GM12878 (cell line): ENCODE data around the gene MYO7B. TPM values are rescaled to one million over a fixed set of nuclear protein-coding genes. Genes with fewer than 3 reads are reported as not detected.

Experiments used
- ATAC-seq: fragments of 200-7000 bp; cut with Tn5 transposase; 3 replicates; pipeline ENCODE4 v1.9.1; 2020; ENCODE audit warnings: mild to moderate bottlenecking, moderate library complexity
- BruUV-seq: library from RNA; stranded (reverse); fragments of 400-500 nt; replicated peaks from 2 replicates; lab custom pipeline; 2021; lab: Mats Ljungman, UMichigan
- CTCF ChIA-PET: fragments of 300-600 bp; sonication (Branson Sonifier 250); formaldehyde crosslinking; extraction: SDS; loops from one replicate; lab custom pipeline; 2021; ENCODE audit warnings: inconsistent platforms; lab: Yijun Ruan, JAX
- POLR2A ChIA-PET: fragments of 350-600 bp; formaldehyde crosslinking; extraction: SDS; loops from one replicate; lab custom pipeline; 2021; ENCODE audit warnings: inconsistent platforms; lab: Charles Lee
- RAD21 ChIA-PET: fragments of 300-600 bp; sonication (Branson Sonifier 250); formaldehyde crosslinking; loops from one replicate; lab custom pipeline; 2023; ENCODE audit warnings: antibody characterized with exemption; ENCODE audit not compliant: unreplicated experiment; lab: Charles Lee
- SMC1A ChIA-PET: fragments of 300-600 bp; sonication (Branson Sonifier 250); formaldehyde crosslinking; loops from one replicate; lab custom pipeline; 2023; ENCODE audit not compliant: unreplicated experiment, uncharacterized antibody; lab: Charles Lee
- DNase-seq: peaks from one replicate; pipeline ENCODE4 v3.0.0-alpha.2; 2011; ENCODE audit warnings: low read depth, low spot score
- FAIRE-seq: peaks from 3 replicates; lab custom pipeline; 2011; peaks lifted over from hg19 to GRCh38; lab: Jason Lieb, UNC
- H2AFZ ChIP-seq: 2 replicates; pipeline ENCODE4 v1.6.0; 2011; ENCODE audit warnings: low read depth, low read length, control low read depth; ENCODE audit not compliant: control insufficient read depth
- H3K27ac ChIP-seq: 2 replicates; pipeline ENCODE4 v1.5.1; 2011; ENCODE audit warnings: control low read depth; ENCODE audit not compliant: control insufficient read depth, insufficient read depth
- H3K27me3 ChIP-seq, 2 experiments: replicated peaks in 1 of 2; 2 replicates each; pipeline versions ENCODE4 v1.6.0 to v1.6.1; 2011; ENCODE audit warnings: low read length in 1 of 2; ENCODE audit not compliant: control insufficient read depth in 2 of 2, insufficient read depth in 2 of 2
- H3K36me3 ChIP-seq, 2 experiments: 2 replicates each; pipeline ENCODE4 v1.5.1; 2011; ENCODE audit warnings: low read length in 1 of 2; ENCODE audit not compliant: control insufficient read depth in 2 of 2, insufficient read depth in 2 of 2
- H3K4me1 ChIP-seq: 2 replicates; pipeline ENCODE4 v1.6.1; 2011; ENCODE audit warnings: mild to moderate bottlenecking, low read length, moderate library complexity, mixed read lengths; ENCODE audit not compliant: control insufficient read depth, insufficient read depth
- H3K4me2 ChIP-seq: 2 replicates; pipeline ENCODE4 v1.6.0; 2011; ENCODE audit warnings: control low read depth; ENCODE audit not compliant: control insufficient read depth, insufficient read depth
- H3K4me3 ChIP-seq: fragments of 200-600 bp; sonication (generic); 2 replicates; pipeline ENCODE4 v1.5.1; 2016
- H3K79me2 ChIP-seq: 2 replicates; pipeline ENCODE4 v1.6.0; 2011; ENCODE audit warnings: low read length; ENCODE audit not compliant: control insufficient read depth, insufficient read depth
- H3K9ac ChIP-seq: 2 replicates; pipeline ENCODE4 v1.8.0; 2011; ENCODE audit warnings: low read length, control low read depth, mixed read lengths; ENCODE audit not compliant: control insufficient read depth, insufficient read depth
- H3K9me3 ChIP-seq: replicated peaks from 3 replicates; pipeline ENCODE4 v1.5.1; 2011; ENCODE audit warnings: mild to moderate bottlenecking, low read length; ENCODE audit not compliant: control insufficient read depth, insufficient read depth
- H4K20me1 ChIP-seq: 2 replicates; pipeline ENCODE4 v1.6.0; 2011; ENCODE audit not compliant: control insufficient read depth, insufficient read depth
- BCLAF1 ChIP-seq: fragments of 450-650 bp; IDR thresholded peaks from 2 replicates; pipeline ENCODE4 v1.6.1; 2017; ENCODE audit warnings: antibody characterized with exemption, mild to moderate bottlenecking, moderate library complexity
- EP300 ChIP-seq, 2 experiments: fragments of 150-350 bp in 1 of 2; IDR thresholded peaks; 2 replicates each; pipeline ENCODE4 v1.6.1; 2011 to 2012; ENCODE audit warnings: low read depth in 2 of 2, low read length in 2 of 2, borderline replicate concordance in 1 of 2, improper control_type of control experiment in 1 of 2, inconsistent platforms in 1 of 2; ENCODE audit not compliant: control insufficient read depth in 1 of 2
- GABPA ChIP-seq: IDR thresholded peaks from 2 replicates; pipeline ENCODE4 v1.6.1; 2014; ENCODE audit warnings: antibody characterized with exemption, low read depth, mild to moderate bottlenecking, inconsistent platforms
- LARP7 ChIP-seq: fragments of 450-650 bp; IDR thresholded peaks from 2 replicates; pipeline ENCODE4 v1.6.1; 2017; ENCODE audit warnings: mild to moderate bottlenecking
- NR2C1 ChIP-seq: fragments of 450-650 bp; IDR thresholded peaks from 2 replicates; pipeline ENCODE4 v1.6.1; 2017; ENCODE audit warnings: antibody characterized with exemption, mild to moderate bottlenecking, moderate library complexity
- POLR2AphosphoS5 ChIP-seq: IDR thresholded peaks from 2 replicates; pipeline ENCODE4 v1.6.1; 2011; ENCODE audit warnings: mild to moderate bottlenecking, low read length, inconsistent platforms
- SUPT20H ChIP-seq: IDR thresholded peaks from 2 replicates; pipeline ENCODE4 v1.6.1; 2011; ENCODE audit warnings: low read depth, mild to moderate bottlenecking, low read length, moderate library complexity, borderline replicate concordance; ENCODE audit not compliant: control insufficient read depth
- ZBTB4 ChIP-seq: fragments of 450-650 bp; formaldehyde crosslinking; IDR thresholded peaks from 2 replicates; pipeline ENCODE4 v1.4.0; 2022; ENCODE audit warnings: mild to moderate bottlenecking, moderate library complexity
- ZZZ3 ChIP-seq: IDR thresholded peaks from 2 replicates; pipeline ENCODE4 v1.6.1; 2011; ENCODE audit warnings: low read depth; ENCODE audit not compliant: control insufficient read depth, insufficient read length
- WGBS: methylation state at CpG from one replicate; pipeline ENCODE4 v1.1.6; 2016; ENCODE audit warnings: low lambda C conversion rate; ENCODE audit not compliant: insufficient replicate concordance, insufficient coverage; ENCODE audit errors: missing lambda C conversion rate; 5-methylcytosine and 5-hydroxymethylcytosine counted together
- in situ Hi-C: fragments of 300-500 bp; cut with MboI; formaldehyde crosslinking; loops from 9 replicates; pipeline ENCODE4 v1.14.3; 2018; ENCODE audit warnings: mixed read lengths
- intact Hi-C: fragments of 100-400 bp; cut with micrococcal nuclease; formaldehyde crosslinking; loops from one replicate; pipeline ENCODE4 v1.14.2; 2022; ENCODE audit not compliant: unreplicated experiment
- polyA plus RNA-seq, 11 experiments: library from polyadenylated mRNA; depleted of rRNA in 4 of 11; unstranded in 6 of 11; stranded (reverse) in 5 of 11; fragments of >200 nt; fragmentation: Nextera tagmentation in 4 of 11; fragmentation: Illumina TruSeq in 1 of 11; extraction: Ambion mirVana in 4 of 11; extraction: Trizol in 1 of 11; gene quantifications; 1 replicate in 1 of 11; 2 replicates in 10 of 11; pipeline versions ENCODE4 v1.2.1 to v1.2.3, GENCODE V29; 2011 to 2016; ENCODE audit warnings: inconsistent platforms in 2 of 11, missing spikeins in 2 of 11, low read depth in 1 of 11
- total RNA-seq, 4 experiments: library from RNA; depleted of rRNA in 3 of 4; stranded (reverse); fragments of >200 nt in 3 of 4; fragmentation: Illumina TruSeq in 1 of 4; extraction: Trizol in 1 of 4; gene quantifications; 2 replicates each; pipeline versions ENCODE4 v1.2.1 to v1.2.3, GENCODE V29; 2013 to 2021
- TF ChIP-seq, protein P1 (sequence below): fragments of 450-650 bp; IDR thresholded peaks from 2 replicates; pipeline ENCODE4 v1.6.1; 2017; ENCODE audit warnings: low read depth, mild to moderate bottlenecking, moderate library complexity
- TF ChIP-seq, protein P2 (sequence below): IDR thresholded peaks from 2 replicates; pipeline ENCODE4 v1.6.1; 2011; ENCODE audit warnings: low read depth, mild to moderate bottlenecking, low read length, moderate library complexity, borderline replicate concordance; ENCODE audit errors: extremely low read depth
- TF ChIP-seq, protein P3 (sequence below): fragments of 450-650 bp; IDR thresholded peaks from 2 replicates; pipeline ENCODE4 v1.6.1; 2017; ENCODE audit warnings: borderline replicate concordance

The MYO7B gene
- total and polyA plus RNA-seq, 10 of the 15 experiments (the other 5 are each of a cell fraction or from before 2014, with no cell fraction given), result 0.08 to 4.8 (median 1.2) TPM

- TF ChIP-seq, protein P1, sequence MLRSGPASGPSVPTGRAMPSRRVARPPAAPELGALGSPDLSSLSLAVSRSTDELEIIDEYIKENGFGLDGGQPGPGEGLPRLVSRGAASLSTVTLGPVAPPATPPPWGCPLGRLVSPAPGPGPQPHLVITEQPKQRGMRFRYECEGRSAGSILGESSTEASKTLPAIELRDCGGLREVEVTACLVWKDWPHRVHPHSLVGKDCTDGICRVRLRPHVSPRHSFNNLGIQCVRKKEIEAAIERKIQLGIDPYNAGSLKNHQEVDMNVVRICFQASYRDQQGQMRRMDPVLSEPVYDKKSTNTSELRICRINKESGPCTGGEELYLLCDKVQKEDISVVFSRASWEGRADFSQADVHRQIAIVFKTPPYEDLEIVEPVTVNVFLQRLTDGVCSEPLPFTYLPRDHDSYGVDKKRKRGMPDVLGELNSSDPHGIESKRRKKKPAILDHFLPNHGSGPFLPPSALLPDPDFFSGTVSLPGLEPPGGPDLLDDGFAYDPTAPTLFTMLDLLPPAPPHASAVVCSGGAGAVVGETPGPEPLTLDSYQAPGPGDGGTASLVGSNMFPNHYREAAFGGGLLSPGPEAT, result no peak
- TF ChIP-seq EP300 (IDR thresholded peaks at IDR 0.05; ENCODE audit: borderline replicate concordance in 1 of 2, control insufficient read depth in 1 of 2, low read depth in 2 of 2, low read length in 2 of 2), result no peak
- no peak for TF ChIP-seq BCLAF1
- no peak for TF ChIP-seq SUPT20H
- TF ChIP-seq, protein P2, sequence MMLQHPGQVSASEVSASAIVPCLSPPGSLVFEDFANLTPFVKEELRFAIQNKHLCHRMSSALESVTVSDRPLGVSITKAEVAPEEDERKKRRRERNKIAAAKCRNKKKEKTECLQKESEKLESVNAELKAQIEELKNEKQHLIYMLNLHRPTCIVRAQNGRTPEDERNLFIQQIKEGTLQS, result no peak
Observed at GRCh38 chr2:127577503-127577902, 42.0 kb downstream of the MYO7B start (continued).

- H3K4me1 ChIP-seq, result peaks cover 23% of the 10 kb centered on the region
- ATAC-seq (peak; percentile 25), DNase-seq (no peak), FAIRE-seq (peak; percentile 27)
- H3K9ac ChIP-seq, result no peak overlapping the region
- H3K4me2 ChIP-seq, result no peak overlapping the region; the same call in 1 of the 2 replicates
- POLR2A ChIA-PET, result no interaction called here
- WGBS, result 37% methylated on average over 11 of the region's 11 CpGs
- no peaks in the 10 kb centered on the region for H3K36me3 ChIP-seq
- CTCF ChIA-PET, result interaction anchor here (2.3 kb wide), 1 partner anchor 13 kb away, joined by 10 read pairs; no protein-coding TSS in a partner anchor
- no peaks in the 10 kb centered on the region for H3K9me3 ChIP-seq
- intact Hi-C loops (no loop called here), in situ Hi-C loops (no loop called here)
- no TSS peak for BruUV-seq
- no peak overlapping the region for H2AFZ ChIP-seq
- H3K27ac ChIP-seq, result no peak overlapping the region
- SMC1A ChIA-PET, result interaction anchor here (1.2 kb wide), 2 partner anchors 14 to 22 kb away, joined by 3 to 5 read pairs; no protein-coding TSS in a partner anchor
- no peaks in the 10 kb centered on the region for H4K20me1 ChIP-seq
- peaks cover 0 to 1% of the 10 kb centered on the region in 2 experiments; a peak in 1 of 4 replicates for H3K27me3 ChIP-seq
- H3K4me3 ChIP-seq, result no peak overlapping the region
- H3K79me2 ChIP-seq, result no peaks in the 10 kb centered on the region
- RAD21 ChIA-PET, result no interaction called here
- no peak for TF ChIP-seq ZZZ3
- TF ChIP-seq, protein P3, sequence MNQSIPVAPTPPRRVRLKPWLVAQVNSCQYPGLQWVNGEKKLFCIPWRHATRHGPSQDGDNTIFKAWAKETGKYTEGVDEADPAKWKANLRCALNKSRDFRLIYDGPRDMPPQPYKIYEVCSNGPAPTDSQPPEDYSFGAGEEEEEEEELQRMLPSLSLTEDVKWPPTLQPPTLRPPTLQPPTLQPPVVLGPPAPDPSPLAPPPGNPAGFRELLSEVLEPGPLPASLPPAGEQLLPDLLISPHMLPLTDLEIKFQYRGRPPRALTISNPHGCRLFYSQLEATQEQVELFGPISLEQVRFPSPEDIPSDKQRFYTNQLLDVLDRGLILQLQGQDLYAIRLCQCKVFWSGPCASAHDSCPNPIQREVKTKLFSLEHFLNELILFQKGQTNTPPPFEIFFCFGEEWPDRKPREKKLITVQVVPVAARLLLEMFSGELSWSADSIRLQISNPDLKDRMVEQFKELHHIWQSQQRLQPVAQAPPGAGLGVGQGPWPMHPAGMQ, result no peak
- TF ChIP-seq GABPA, result 0 out of 2 replicates have a peak, but pooled peaks have one; percentile 25
- no peak for TF ChIP-seq POLR2AphosphoS5
- no peak for TF ChIP-seq LARP7
- no peak for TF ChIP-seq ZBTB4 (CRISPR knock-in tag)
- no peak for TF ChIP-seq NR2C1
Observed at GRCh38 chr2:127577973-127578372, 42.5 kb downstream of the MYO7B start.
